ENCODE measurements around the gene PPIL1. TPM values are rescaled to one million over a fixed set of nuclear protein-coding genes. Genes with fewer than 3 reads are reported as not detected.

Gene PPIL1
- total RNA-seq, 8 experiments from 2014 or later: 36.4 to 77.1 (median 48.4) TPM

- H3K27ac ChIP-seq: no peak overlapping the region
These were observed 36.9 kb downstream of the PPIL1 start for GRCh38 chr6:36837686-36838085.

GRCh38 chr6:36837022-36837339 lies 37.6 kb downstream of the PPIL1 start:
- H3K27ac ChIP-seq: no peak overlapping the region
- WGBS, 10 experiments: 90 to 100% (median 92%) methylated on average over 2 of the region's 2 CpGs; no CpG with 5 or more reads in 7 of the 10 experiments
- in situ Hi-C loops (cut with MboI; ENCODE audit: low pct_unique_long_range_greater_than_20kb in 2 of 9, low sequenced_read_pairs in 9 of 9, unreplicated experiment in 9 of 9): no loop called here
- no peak overlapping the region for H3K4me3 ChIP-seq
- peaks cover 19 to 24% of the 10 kb centered on the region in 2 donors for H3K4me1 ChIP-seq (replicated peaks in 1 of 2)
- no peak for ATAC-seq (replicated peaks in 6 of 8)

More at GRCh38 chr6:36837686-36838085, 36.9 kb downstream of the PPIL1 start:
- 63 to 100% (median 90%) methylated on average over 1 to 4 of the region's 6 CpGs; no CpG with 5 or more reads in 4 of the 10 experiments for WGBS, 10 experiments
- ATAC-seq (replicated peaks in 6 of 8): no peak
- in situ Hi-C loops (cut with MboI; ENCODE audit: low pct_unique_long_range_greater_than_20kb in 2 of 9, low sequenced_read_pairs in 9 of 9, unreplicated experiment in 9 of 9): no loop called here
- no peak overlapping the region for H3K4me3 ChIP-seq
- H3K4me1 ChIP-seq (replicated peaks in 1 of 2): peaks cover 19 to 24% of the 10 kb centered on the region in 2 donors

DNA sequence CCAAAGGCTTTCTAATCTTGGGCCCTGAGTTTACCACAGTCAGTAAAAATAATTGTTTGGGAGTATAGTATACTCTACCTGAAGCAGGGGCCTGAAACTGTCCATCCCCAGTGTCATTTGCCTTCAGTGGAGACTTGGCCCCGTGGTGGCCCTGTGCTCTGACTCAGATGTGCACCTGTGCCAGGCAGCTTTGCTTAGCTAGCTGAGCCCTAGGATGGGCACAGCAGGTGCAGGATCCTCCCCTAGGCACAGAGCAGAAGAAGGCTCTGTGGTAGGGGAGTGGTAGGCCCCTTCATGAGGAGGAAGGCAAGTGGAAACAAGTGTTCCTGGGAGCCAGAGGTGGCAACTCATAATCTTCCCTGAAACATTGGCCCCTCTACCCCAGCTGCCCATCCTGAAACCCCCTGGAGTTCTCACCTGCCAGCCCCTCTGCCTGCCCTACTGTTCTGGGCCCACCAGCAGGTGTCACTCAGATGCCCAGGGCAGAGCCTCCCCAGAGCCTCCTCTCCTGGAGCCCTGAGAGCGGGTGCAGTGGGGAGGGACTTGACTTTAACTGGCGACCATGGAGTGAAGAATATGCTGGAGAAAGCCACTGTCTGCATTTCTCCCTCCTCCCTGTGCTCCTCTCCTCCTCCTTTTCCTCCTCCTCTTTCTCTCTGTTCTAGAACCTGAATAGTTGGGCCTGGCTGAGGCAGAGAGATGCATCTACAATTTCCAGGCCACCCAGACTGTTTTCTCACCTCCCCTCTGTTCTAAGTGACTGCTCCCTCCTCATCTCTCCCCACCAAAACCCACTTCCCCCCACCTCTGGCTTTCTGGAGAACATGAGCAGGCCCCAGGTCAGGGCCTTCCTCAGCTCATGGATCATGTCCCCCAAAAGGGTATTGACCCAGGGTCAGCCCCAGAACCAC lies 38.2 kb downstream of the PPIL1 start:
- no CpG with 5 or more reads among the region's 3 CpGs for WGBS, 10 experiments
- Histone ChIP-seq H3K4me1 (replicated peaks in 1 of 2) (peaks cover 18 to 24% of the 10 kb centered on the region in 2 donors), H3K4me3 (no peak overlapping the region), H3K27ac (no peak overlapping the region)
- in situ Hi-C loops (cut with MboI; ENCODE audit: low pct_unique_long_range_greater_than_20kb in 2 of 9, low sequenced_read_pairs in 9 of 9, unreplicated experiment in 9 of 9): no loop called here
- no peak for ATAC-seq (replicated peaks in 6 of 8)

DNA sequence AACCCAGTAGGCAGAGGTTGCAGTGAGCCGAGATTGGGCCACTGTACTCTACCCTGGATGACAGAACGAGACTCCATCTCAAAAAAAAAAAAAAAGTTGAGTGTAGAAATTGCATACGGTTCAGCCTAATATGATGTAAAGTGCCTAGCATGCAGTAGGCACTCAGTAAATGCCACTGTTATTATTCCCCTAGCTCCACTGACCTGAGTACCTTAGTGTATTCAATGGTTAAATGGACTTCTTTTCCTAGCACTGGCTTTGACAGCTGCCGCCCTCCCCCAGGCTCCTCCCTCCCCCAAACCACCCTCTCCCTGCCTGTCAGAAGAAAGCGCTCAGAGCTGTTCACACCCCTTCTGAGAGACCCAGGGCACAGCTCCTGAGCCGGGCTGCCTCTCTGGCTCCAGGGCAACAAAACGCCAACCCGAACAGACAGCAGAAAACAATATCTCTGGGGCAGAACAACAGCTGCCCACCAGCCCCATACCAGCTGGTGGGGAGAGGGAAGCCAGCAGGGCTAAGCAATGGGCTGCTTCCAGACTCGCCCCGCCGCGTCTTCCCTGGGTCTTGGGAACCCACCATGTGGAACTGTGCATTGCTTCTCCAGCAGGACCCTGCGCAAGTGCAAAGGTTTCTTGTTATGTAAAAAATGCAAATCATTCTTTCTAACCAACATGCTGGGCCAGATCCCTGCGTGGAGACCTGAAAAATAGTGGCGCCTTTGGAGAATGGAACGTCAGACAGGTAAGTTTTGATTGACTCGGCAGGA lies 39.8 kb downstream of the PPIL1 start:
- H3K4me3 ChIP-seq: no peak overlapping the region
- peak; percentile 20 to 75 (median 66) for ATAC-seq (replicated peaks in 6 of 8)
- H3K27ac ChIP-seq: no peak overlapping the region
- 17 to 80% (median 47%) methylated on average over 1 to 11 of the region's 17 CpGs; no CpG with 5 or more reads in 1 of the 10 experiments for WGBS, 10 experiments
- H3K4me1 ChIP-seq (replicated peaks in 1 of 2): peaks cover 5 to 11% of the 10 kb centered on the region in 2 donors
- in situ Hi-C loops (cut with MboI; ENCODE audit: low pct_unique_long_range_greater_than_20kb in 2 of 9, low sequenced_read_pairs in 9 of 9, unreplicated experiment in 9 of 9): no loop called here

DNA sequence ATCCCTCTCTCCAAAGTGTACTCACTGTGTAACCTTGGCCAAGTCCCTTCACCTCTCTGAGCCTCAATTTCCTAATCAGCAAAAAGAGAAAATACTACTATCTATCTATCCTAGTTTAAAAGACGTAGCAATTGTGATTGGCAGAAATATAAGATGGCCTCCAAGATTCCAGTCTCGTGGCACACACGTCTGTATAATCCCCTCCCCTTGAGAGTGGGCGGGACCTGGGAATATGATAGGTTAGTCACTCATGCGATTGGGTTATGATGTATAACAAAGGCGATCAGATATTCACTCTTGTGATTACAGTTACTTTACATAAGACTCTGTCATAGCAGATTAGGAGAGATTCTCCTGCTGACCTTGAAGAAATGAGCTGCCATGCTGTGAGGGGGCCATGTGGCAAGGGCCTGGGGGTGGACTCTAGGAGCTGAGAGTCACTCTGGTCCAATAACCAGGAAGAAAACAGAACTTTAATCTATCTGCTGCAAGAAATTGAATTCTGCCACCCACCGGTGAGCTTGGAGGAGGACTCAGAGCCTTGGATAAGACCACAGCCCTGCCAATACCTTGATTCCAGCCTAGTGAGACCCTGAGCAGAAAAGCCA lies 41.3 kb downstream of the PPIL1 start:
- no peak for ATAC-seq (replicated peaks in 6 of 8)
- in situ Hi-C loops (cut with MboI; ENCODE audit: low pct_unique_long_range_greater_than_20kb in 2 of 9, low sequenced_read_pairs in 9 of 9, unreplicated experiment in 9 of 9): no loop called here
- Histone ChIP-seq H3K4me3 (no peak overlapping the region), H3K4me1 (replicated peaks in 1 of 2) (peaks cover 5 to 12% of the 10 kb centered on the region in 2 donors), H3K27ac (no peak overlapping the region)
- WGBS, 10 experiments: 67 to 100% (median 90%) methylated on average over 1 to 7 of the region's 7 CpGs; no CpG with 5 or more reads in 1 of the 10 experiments

DNA sequence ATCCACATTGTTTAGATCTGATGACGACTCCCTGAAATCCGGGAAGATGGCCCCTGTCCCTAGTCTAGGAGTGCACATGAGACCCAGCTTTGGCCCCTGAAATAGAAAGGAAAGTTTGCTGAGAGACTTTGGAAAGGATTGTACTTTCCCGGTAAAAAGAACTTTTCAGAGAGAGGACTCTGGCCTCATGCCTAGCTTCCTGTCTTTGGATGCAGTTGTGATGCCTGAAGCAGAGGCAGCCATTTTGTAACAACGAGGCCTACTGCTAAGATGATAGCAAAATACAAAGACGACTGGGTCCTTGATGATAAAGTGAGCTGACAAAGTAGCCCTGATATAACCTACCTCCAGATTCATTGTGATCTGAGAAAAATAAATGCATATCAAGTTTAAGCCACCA lies 42.3 kb downstream of the PPIL1 start:
- Histone ChIP-seq H3K27ac (no peak overlapping the region), H3K4me1 (replicated peaks in 1 of 2) (peaks cover 10 to 21% of the 10 kb centered on the region in 2 donors), H3K4me3 (no peak overlapping the region)
- ATAC-seq (replicated peaks in 6 of 8): no peak
- in situ Hi-C loops (cut with MboI; ENCODE audit: low pct_unique_long_range_greater_than_20kb in 2 of 9, low sequenced_read_pairs in 9 of 9, unreplicated experiment in 9 of 9): no loop called here
- 80 to 100% (median 89%) methylated on average over 1 to 5 of the region's 5 CpGs; no CpG with 5 or more reads in 3 of the 10 experiments for WGBS, 10 experiments

- in situ Hi-C loops (cut with MboI; ENCODE audit: low pct_unique_long_range_greater_than_20kb in 2 of 9, low sequenced_read_pairs in 9 of 9, unreplicated experiment in 9 of 9): no loop called here
- no peak for ATAC-seq (replicated peaks in 6 of 8)
- peaks cover 20 to 37% of the 10 kb centered on the region in 2 donors for H3K4me1 ChIP-seq (replicated peaks in 1 of 2)
- 43 to 100% (median 69%) methylated on average over 1 to 2 of the region's 2 CpGs; no CpG with 5 or more reads in 3 of the 10 experiments for WGBS, 10 experiments
- no peak overlapping the region for H3K27ac ChIP-seq
- no peak overlapping the region for H3K4me3 ChIP-seq
These were observed 44.0 kb downstream of the PPIL1 start for GRCh38 chr6:36830577-36830976.

DNA sequence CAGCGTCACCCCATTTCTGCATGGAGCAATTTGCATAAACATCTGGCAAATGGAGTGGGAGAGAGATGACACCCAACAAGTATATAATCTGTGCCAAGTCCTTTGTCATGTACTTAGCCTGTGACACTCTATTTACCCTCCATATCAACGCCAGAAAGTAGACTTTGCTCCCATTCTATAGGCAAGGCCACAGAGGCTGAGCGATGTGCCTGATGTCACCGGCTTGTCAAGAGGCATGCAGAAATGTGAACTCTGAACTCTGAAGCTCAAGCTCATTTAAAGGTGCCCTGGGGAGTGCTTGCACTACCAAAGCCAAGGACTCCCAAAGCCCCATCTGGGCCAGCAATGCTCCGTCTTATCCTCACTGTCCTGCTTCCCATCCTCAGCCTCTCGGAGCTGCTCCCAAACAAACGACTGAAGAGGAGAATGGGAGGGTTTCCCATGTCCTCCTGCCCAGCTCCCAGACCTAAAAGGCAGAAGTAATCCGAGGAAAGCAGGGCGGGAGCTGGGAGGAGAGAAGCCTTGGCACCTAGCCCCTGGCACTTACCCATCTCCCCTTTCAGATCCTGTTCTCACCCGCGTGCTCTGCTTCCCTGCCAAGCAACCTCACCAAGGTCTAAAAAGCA lies 44.6 kb downstream of the PPIL1 start:
- in situ Hi-C loops (cut with MboI; ENCODE audit: low pct_unique_long_range_greater_than_20kb in 2 of 9, low sequenced_read_pairs in 9 of 9, unreplicated experiment in 9 of 9): no loop called here
- Histone ChIP-seq H3K27ac (no peak overlapping the region), H3K4me1 (replicated peaks in 1 of 2) (peaks cover 23 to 41% of the 10 kb centered on the region in 2 donors), H3K4me3 (no peak overlapping the region)
- ATAC-seq (replicated peaks in 6 of 8): peak in 2 of 8 experiments; percentile 15 to 17
- WGBS, 10 experiments: 0 to 84% (median 63%) methylated on average over 1 to 6 of the region's 11 CpGs

DNA sequence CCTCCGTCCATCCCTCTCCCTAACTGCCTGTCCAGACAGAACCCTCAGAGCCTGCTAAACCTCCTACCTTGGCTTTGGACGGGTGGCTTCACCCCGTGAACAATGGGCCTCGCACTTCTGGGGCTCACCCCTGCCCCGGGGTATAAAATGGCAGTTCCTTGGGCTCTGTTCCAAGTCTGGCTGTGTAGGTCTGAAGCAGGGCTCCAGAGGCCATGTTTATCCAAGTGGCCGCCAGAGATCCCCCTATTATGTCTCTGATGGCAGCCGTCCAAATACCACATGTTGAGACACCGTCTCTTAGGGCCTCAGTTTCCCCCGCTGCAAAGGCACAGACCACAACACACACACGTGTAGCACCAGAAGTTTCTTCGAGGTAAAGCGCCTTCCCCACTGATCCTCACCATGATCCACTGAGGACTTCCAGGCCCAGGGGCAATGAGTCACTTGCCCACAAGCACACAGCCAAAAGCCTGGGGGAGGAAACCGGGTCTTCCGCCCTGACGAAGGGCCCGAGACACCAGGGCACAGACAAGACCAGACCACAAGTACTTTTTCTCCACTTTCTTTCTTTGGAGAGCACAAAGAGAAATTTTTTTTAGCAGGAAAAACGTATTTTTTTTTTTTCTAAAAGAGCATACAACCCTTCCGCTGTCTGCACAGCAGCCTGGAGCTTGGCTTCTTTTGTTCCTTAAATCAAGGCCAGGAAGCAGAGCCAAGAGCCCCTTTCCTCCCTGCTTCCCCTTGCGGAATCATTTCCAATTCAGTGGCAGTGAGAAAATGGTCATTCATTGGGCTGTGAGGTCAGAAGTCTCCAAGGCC lies 47.1 kb downstream of the PPIL1 start:
- peaks cover 27 to 52% of the 10 kb centered on the region in 2 donors for H3K4me1 ChIP-seq (replicated peaks in 1 of 2)
- peak in 3 of 8 experiments; percentile 11 to 39 (median 30) for ATAC-seq (replicated peaks in 6 of 8)
- H3K27ac ChIP-seq: no peak overlapping the region
- WGBS, 10 experiments: 33 to 100% (median 76%) methylated on average over 1 to 13 of the region's 19 CpGs
- in situ Hi-C loops (cut with MboI; ENCODE audit: low pct_unique_long_range_greater_than_20kb in 2 of 9, low sequenced_read_pairs in 9 of 9, unreplicated experiment in 9 of 9): no loop called here
- H3K4me3 ChIP-seq: no peak overlapping the region

GRCh38 chr6:36826520-36827227 lies 47.9 kb downstream of the PPIL1 start:
- in situ Hi-C loops (cut with MboI; ENCODE audit: low pct_unique_long_range_greater_than_20kb in 2 of 9, low sequenced_read_pairs in 9 of 9, unreplicated experiment in 9 of 9): no loop called here
- WGBS, 10 experiments: 85 to 100% (median 94%) methylated on average over 1 to 6 of the region's 19 CpGs; no CpG with 5 or more reads in 4 of the 10 experiments
- Histone ChIP-seq H3K27ac (no peak overlapping the region), H3K4me1 (replicated peaks in 1 of 2) (peaks cover 27 to 60% of the 10 kb centered on the region in 2 donors), H3K4me3 (no peak overlapping the region)
- ATAC-seq (replicated peaks in 6 of 8): no peak

DNA sequence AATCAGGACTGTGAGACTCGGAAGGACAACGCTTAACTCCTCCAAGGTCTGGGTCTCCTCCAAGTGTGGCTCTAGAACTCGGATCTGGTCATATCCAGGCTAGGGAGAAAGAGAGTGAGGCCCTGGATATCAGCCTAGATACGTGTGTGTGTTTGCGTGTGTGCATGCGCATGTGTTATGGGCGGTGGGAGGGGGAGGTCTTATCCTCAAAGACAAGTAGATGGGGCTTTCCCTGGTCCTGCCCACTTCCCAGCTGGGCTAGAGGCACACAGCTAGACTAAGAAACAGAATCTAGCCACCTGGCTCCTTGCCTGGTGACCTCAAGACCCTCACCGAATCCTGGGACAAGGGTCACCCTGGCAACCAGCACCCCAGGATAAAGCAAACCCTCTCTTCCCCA lies 48.6 kb downstream of the PPIL1 start:
- peak in 7 of 8 experiments; percentile 10 to 93 (median 62) for ATAC-seq (replicated peaks in 6 of 8)
- in situ Hi-C loops (cut with MboI; ENCODE audit: low pct_unique_long_range_greater_than_20kb in 2 of 9, low sequenced_read_pairs in 9 of 9, unreplicated experiment in 9 of 9): no loop called here
- H3K27ac ChIP-seq: peak overlapping the region in 1 of 2 donors; percentile 31
- H3K4me3 ChIP-seq: no peak overlapping the region
- peaks cover 27 to 66% of the 10 kb centered on the region in 2 donors for H3K4me1 ChIP-seq (replicated peaks in 1 of 2)
- WGBS, 10 experiments: 0 to 100% (median 66%) methylated on average over 1 to 7 of the region's 8 CpGs
